ENCODE data around the gene MPO.
A peak's percentile ranks its signal among the peaks of the same experiment; 100 is the strongest.

The MPO gene

DNA sequence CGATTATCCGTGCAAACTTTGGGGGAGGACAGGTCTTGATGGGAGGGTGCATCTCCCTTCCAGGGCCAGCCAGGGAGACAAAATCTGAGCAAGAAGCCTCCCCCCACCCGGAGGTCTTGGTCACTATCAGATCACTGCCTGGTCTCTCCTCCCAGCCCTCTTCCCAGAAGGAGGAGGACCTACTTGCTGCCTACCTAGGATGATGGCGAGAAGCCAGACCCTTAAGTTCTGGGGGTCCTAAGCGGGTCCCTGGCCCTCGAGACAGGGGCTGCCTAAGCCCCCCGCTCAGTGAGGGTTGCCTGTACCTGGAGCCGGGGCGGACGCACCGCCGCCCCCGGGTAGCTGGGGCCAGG, 43.3 kb upstream of the MPO start:
- no peaks in the 10 kb centered on the region for H3K9me3 ChIP-seq (ENCODE audit: control extremely low read depth in 1 of 5, control insufficient read depth in 4 of 5, insufficient read depth in 2 of 5, low read depth in 1 of 5, low read length in 4 of 5)
- no peak for DNase-seq
- 21% methylated on average over 11 of the region's 13 CpGs for WGBS (ENCODE audit: insufficient coverage)
- CTCF ChIA-PET: interaction anchor here (1.3 to 2.9 kb wide), 3 partner anchors 20 to 93 kb away, joined by 3 to 21 read pairs (median 4); partner anchors contain the start of gene RNF43
- peak overlapping the region in 3 of 7 experiments; percentile 68 to 80 (median 70) for H3K4me3 ChIP-seq (ENCODE audit: control insufficient read depth in 1 of 7, extremely low read depth in 1 of 7, insufficient read depth in 4 of 7, low read depth in 2 of 7, low read length in 6 of 7)
- H3K27me3 ChIP-seq (replicated peaks in 2 of 5; ENCODE audit: control insufficient read depth in 4 of 5, insufficient read depth in 5 of 5, low read length in 4 of 5): peaks cover 0 to 10% (median 2%) of the 10 kb centered on the region in 5 experiments
- POLR2A ChIA-PET: interaction anchor here (1.2 kb wide), 1 partner anchor 28 kb away, joined by 4 read pairs; the partner anchor contains the start of gene SUPT4H1
- H3K36me3 ChIP-seq (ENCODE audit: control insufficient read depth in 4 of 4, insufficient read depth in 4 of 4, low read length in 3 of 4): peaks cover 0 to 34% (median 2%) of the 10 kb centered on the region in 4 experiments
- H3K4me1 ChIP-seq (ENCODE audit: control extremely low read depth in 1 of 4, control insufficient read depth in 4 of 4, insufficient read depth in 4 of 4, low read length in 3 of 4): peaks cover 1 to 52% (median 49%) of the 10 kb centered on the region in 4 experiments
- no peak overlapping the region for H3K27ac ChIP-seq (ENCODE audit: insufficient read depth in 1 of 2, low read depth in 1 of 2, low read length in 2 of 2, poor library complexity in 1 of 2, severe bottlenecking in 2 of 2)

DNA sequence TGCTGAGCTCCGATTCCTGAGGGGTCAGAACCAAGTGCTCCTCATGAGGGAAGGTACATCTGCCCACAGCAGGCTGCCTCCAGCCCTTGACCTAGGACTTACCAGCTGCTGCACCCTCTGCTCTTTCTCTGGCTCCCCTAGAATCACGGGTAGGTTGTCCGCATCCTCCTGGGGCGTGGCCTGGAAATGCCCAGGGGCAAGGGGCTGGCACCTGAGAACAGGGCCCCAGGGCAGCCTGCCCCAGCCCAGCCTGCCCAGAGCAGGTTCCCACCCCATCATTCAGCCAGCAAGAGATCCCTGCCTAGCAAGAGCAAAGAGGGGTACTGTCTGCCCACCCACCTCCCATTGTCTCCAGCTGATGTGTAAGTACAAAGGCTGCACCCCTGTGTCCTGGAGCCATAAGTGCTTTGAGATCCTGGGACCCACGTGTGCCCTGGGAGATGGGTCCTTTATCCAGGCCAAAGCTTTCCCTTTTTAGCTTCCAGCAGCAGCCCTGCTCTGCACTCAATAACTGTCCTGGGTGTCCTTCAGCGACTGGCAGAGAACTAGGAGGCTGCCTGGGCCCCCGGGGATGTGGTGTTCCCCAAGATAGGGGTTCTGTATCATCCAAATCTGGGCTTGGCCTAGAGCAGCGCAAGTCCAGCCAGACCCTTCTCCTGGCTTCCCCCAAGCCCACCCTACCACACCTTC, 42.8 kb upstream of the MPO start:
- Histone ChIP-seq H3K9me3 (ENCODE audit: control extremely low read depth in 1 of 5, control insufficient read depth in 4 of 5, insufficient read depth in 2 of 5, low read depth in 1 of 5, low read length in 4 of 5) (no peaks in the 10 kb centered on the region), H3K27ac (ENCODE audit: insufficient read depth in 1 of 2, low read depth in 1 of 2, low read length in 2 of 2, poor library complexity in 1 of 2, severe bottlenecking in 2 of 2) (no peak overlapping the region), H3K27me3 (replicated peaks in 2 of 5; ENCODE audit: control insufficient read depth in 4 of 5, insufficient read depth in 5 of 5, low read length in 4 of 5) (peaks cover 0 to 10% (median 2%) of the 10 kb centered on the region in 5 experiments), H3K36me3 (ENCODE audit: control insufficient read depth in 4 of 4, insufficient read depth in 4 of 4, low read length in 3 of 4) (peaks cover 0 to 39% (median 2%) of the 10 kb centered on the region in 4 experiments), H3K4me3 (ENCODE audit: control insufficient read depth in 1 of 7, extremely low read depth in 1 of 7, insufficient read depth in 4 of 7, low read depth in 2 of 7, low read length in 6 of 7) (peak overlapping the region in 3 of 7 experiments; percentile 68 to 80 (median 70)), H3K4me1 (ENCODE audit: control extremely low read depth in 1 of 4, control insufficient read depth in 4 of 4, insufficient read depth in 4 of 4, low read length in 3 of 4) (peaks cover 0 to 49% (median 43%) of the 10 kb centered on the region in 4 experiments)
- DNase-seq: no peak
- ChIA-PET CTCF (interaction anchor here (0.7 to 2.9 kb wide), 6 partner anchors 22 to 94 kb away, joined by 3 to 21 read pairs (median 4); partner anchors contain the start of gene RNF43), POLR2A (interaction anchor here (1.2 kb wide), 1 partner anchor 14 kb away, joined by 6 read pairs; no protein-coding TSS in a partner anchor)
- WGBS (ENCODE audit: insufficient coverage): 93% methylated on average over 5 of the region's 8 CpGs

DNA sequence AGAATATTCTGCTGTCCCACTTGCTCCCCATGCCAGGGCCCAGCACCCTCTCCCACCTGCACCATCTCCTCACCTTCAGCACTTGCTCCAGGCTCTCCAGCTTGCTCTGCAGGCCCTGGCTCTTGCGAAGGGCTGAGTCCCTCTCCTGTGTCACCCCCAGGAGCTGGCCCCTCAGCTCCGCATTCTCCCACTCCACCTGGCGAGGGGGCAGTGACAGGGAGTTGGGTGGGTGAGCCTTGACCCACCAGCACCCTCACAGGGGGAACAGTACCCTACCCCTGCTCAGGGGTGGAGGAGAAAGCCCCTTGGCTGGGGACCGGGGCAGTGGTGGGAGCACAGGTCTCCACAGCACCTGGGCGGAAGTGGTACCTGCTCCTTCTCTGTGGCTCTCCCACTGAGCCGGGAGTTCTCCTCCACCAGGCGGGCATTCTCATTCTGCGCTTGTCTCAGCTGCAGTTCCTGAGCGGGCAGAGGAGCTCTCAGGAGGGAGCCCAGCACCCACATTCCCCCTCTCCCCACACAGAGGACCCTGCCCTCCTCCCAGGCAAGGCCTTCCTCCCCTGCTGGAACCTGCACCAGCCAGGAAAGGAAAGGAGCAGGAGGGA, 41.9 kb upstream of the MPO start:
- H3K9me3 ChIP-seq (ENCODE audit: control extremely low read depth in 1 of 5, control insufficient read depth in 4 of 5, insufficient read depth in 2 of 5, low read depth in 1 of 5, low read length in 4 of 5): no peaks in the 10 kb centered on the region
- no peak for DNase-seq
- H3K27me3 ChIP-seq (replicated peaks in 2 of 5; ENCODE audit: control insufficient read depth in 4 of 5, insufficient read depth in 5 of 5, low read length in 4 of 5): peaks cover 0 to 10% (median 2%) of the 10 kb centered on the region in 5 experiments
- ChIA-PET POLR2A (interaction anchor here (1.2 kb wide), 1 partner anchor 15 kb away, joined by 6 read pairs; no protein-coding TSS in a partner anchor), CTCF (interaction anchor here (0.6 to 2.9 kb wide), 10 partner anchors 12 to 367 kb away, joined by 3 to 21 read pairs (median 4); partner anchors contain the start of gene RNF43)
- no peak overlapping the region for H3K4me3 ChIP-seq (ENCODE audit: control insufficient read depth in 1 of 7, extremely low read depth in 1 of 7, insufficient read depth in 4 of 7, low read depth in 2 of 7, low read length in 6 of 7)
- peaks cover 0 to 47% (median 2%) of the 10 kb centered on the region in 4 experiments for H3K36me3 ChIP-seq (ENCODE audit: control insufficient read depth in 4 of 4, insufficient read depth in 4 of 4, low read length in 3 of 4)
- H3K4me1 ChIP-seq (ENCODE audit: control extremely low read depth in 1 of 4, control insufficient read depth in 4 of 4, insufficient read depth in 4 of 4, low read length in 3 of 4): peaks cover under 1 to 49% (median 37%) of the 10 kb centered on the region in 4 experiments
- 94% methylated on average over 3 of the region's 9 CpGs for WGBS (ENCODE audit: insufficient coverage)
- no peak overlapping the region for H3K27ac ChIP-seq (ENCODE audit: insufficient read depth in 1 of 2, low read depth in 1 of 2, low read length in 2 of 2, poor library complexity in 1 of 2, severe bottlenecking in 2 of 2)

DNA sequence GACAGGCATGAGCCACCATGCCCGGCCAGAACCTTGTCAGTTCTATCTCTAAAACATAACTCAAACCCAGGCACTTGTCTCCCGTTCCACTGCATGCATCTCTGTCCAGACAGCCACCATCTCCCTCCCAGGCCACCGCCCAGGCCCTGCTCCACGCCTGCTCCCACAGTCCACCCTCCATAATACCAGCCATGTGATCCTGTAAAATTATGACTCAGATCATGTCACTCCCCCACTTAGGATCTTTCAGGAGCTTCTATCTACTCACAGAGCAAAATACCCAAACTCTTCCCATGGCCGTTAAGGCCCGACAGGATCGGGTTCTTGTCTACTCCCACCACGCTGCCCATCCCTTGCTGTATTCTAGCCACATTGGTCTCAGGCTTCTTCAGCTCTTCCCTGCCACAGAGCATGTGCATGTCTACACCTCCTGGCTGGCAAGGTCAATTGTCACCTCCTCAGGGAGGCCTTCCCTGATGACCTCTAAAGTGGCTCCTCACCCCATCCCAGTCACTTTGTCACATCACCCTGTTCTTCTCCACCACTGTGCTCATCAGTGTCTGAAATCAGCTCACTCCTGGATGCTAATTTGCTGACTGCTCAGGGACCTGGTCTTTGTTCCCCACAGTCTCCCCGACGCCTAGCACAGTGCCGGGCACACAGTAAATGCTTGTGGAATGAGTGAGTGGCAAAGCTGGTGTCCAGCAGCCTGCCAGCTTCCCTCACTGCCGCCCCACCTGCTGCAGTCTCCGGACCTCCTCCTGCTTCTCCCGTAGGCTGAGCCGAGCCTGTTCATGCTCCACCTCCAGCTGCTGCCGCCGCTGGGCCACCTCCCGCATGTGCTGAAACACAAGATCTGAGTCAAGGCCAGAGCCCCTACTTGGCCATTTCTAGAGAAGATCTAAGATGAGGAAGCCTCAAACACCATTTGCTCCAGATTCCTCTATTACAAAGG, 41.1 kb upstream of the MPO start:
- Histone ChIP-seq H3K9me3 (ENCODE audit: control extremely low read depth in 1 of 5, control insufficient read depth in 4 of 5, insufficient read depth in 2 of 5, low read depth in 1 of 5, low read length in 4 of 5) (no peaks in the 10 kb centered on the region), H3K27ac (ENCODE audit: insufficient read depth in 1 of 2, low read depth in 1 of 2, low read length in 2 of 2, poor library complexity in 1 of 2, severe bottlenecking in 2 of 2) (no peak overlapping the region), H3K36me3 (ENCODE audit: control insufficient read depth in 4 of 4, insufficient read depth in 4 of 4, low read length in 3 of 4) (peaks cover 0 to 47% (median 2%) of the 10 kb centered on the region in 4 experiments), H3K4me3 (ENCODE audit: control insufficient read depth in 1 of 7, extremely low read depth in 1 of 7, insufficient read depth in 4 of 7, low read depth in 2 of 7, low read length in 6 of 7) (no peak overlapping the region), H3K4me1 (ENCODE audit: control extremely low read depth in 1 of 4, control insufficient read depth in 4 of 4, insufficient read depth in 4 of 4, low read length in 3 of 4) (peaks cover 2 to 49% (median 36%) of the 10 kb centered on the region in 4 experiments), H3K27me3 (replicated peaks in 2 of 5; ENCODE audit: control insufficient read depth in 4 of 5, insufficient read depth in 5 of 5, low read length in 4 of 5) (peaks cover 0 to 10% (median 2%) of the 10 kb centered on the region in 5 experiments)
- CTCF ChIA-PET: interaction anchor here (0.6 to 2.9 kb wide), 9 partner anchors 12 to 368 kb away, joined by 3 to 21 read pairs (median 4); no protein-coding TSS in a partner anchor
- no peak for DNase-seq
- POLR2A ChIA-PET: no interaction called here
- WGBS (ENCODE audit: insufficient coverage): 95% methylated on average over 15 of the region's 18 CpGs

DNA sequence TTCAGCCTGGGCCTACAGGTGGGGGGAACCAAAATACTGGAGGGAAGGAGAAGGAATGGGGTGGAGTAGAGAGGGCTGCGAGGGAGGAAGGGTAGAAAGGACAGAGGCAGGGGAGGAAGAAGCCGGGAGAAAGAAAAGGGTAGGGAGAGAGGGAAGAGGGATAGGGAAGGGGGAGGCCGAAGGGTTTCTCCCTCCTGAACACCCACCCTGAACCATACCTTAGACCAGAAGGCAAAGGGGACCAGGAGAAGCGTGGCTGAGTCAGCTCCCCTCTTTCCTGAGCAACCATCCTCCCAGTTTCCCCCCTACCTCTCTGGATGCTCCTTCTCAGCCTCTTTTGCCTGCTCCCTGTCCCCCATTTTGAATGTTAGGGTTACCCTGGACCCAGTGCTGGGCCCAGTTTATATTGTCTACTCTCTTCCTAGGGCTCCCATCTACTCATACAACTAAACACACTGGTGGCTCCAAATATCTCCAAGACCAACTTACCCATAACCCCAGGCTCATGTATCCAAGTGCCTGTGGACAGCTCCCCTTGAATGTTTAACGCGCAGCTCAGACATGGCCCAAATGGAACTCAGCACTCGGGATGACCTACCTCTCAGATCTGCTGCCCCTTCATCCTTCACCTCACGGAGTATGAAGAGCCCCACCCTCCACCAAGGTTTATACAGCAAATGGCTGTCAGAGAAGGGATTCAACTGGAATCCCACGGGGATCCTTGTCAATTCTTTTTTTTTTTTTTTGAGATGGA, 40.0 kb upstream of the MPO start:
- CTCF ChIA-PET: interaction anchor here (0.6 to 2.1 kb wide), 4 partner anchors 17 to 158 kb away, joined by 3 to 5 read pairs (median 4); no protein-coding TSS in a partner anchor
- Histone ChIP-seq H3K9me3 (ENCODE audit: control extremely low read depth in 1 of 5, control insufficient read depth in 4 of 5, insufficient read depth in 2 of 5, low read depth in 1 of 5, low read length in 4 of 5) (no peaks in the 10 kb centered on the region), H3K4me1 (ENCODE audit: control extremely low read depth in 1 of 4, control insufficient read depth in 4 of 4, insufficient read depth in 4 of 4, low read length in 3 of 4) (peaks cover 2 to 47% (median 38%) of the 10 kb centered on the region in 4 experiments), H3K27me3 (replicated peaks in 2 of 5; ENCODE audit: control insufficient read depth in 4 of 5, insufficient read depth in 5 of 5, low read length in 4 of 5) (peaks cover 0 to 10% (median 2%) of the 10 kb centered on the region in 5 experiments), H3K4me3 (ENCODE audit: control insufficient read depth in 1 of 7, extremely low read depth in 1 of 7, insufficient read depth in 4 of 7, low read depth in 2 of 7, low read length in 6 of 7) (no peak overlapping the region), H3K27ac (ENCODE audit: insufficient read depth in 1 of 2, low read depth in 1 of 2, low read length in 2 of 2, poor library complexity in 1 of 2, severe bottlenecking in 2 of 2) (no peak overlapping the region), H3K36me3 (ENCODE audit: control insufficient read depth in 4 of 4, insufficient read depth in 4 of 4, low read length in 3 of 4) (peaks cover 0 to 57% (median 2%) of the 10 kb centered on the region in 4 experiments)
- DNase-seq: no peak
- POLR2A ChIA-PET: no interaction called here
- 90% methylated on average over 7 of the region's 9 CpGs for WGBS (ENCODE audit: insufficient coverage)

DNA sequence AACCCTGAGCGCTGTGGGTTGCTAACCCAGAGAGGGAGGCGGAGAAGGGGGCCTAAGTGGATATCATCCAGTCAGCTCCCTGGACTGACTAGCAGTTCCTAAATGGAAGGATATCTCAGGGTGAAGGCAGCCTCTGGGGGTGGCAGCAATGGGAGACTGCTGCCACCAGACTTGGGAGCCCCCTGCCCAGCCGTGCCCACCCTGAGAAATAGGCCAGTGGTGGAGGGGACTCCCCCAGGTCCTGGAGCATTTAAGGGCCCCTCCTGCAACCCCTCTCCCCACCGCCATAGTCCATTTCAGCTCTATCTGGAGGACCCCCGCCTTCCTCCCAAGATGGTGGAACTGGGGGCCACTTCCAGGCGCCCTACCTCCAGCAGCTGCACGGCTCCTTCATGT, 39.4 kb upstream of the MPO start:
- H3K27ac ChIP-seq (ENCODE audit: insufficient read depth in 1 of 2, low read depth in 1 of 2, low read length in 2 of 2, poor library complexity in 1 of 2, severe bottlenecking in 2 of 2): no peak overlapping the region
- no peaks in the 10 kb centered on the region for H3K9me3 ChIP-seq (ENCODE audit: control extremely low read depth in 1 of 5, control insufficient read depth in 4 of 5, insufficient read depth in 2 of 5, low read depth in 1 of 5, low read length in 4 of 5)
- H3K4me3 ChIP-seq (ENCODE audit: control insufficient read depth in 1 of 7, extremely low read depth in 1 of 7, insufficient read depth in 4 of 7, low read depth in 2 of 7, low read length in 6 of 7): no peak overlapping the region
- no peak for DNase-seq
- ChIA-PET CTCF (interaction anchor here (1.0 to 7.2 kb wide), 2 partner anchors 19 to 23 kb away, joined by 4 to 60 read pairs; no protein-coding TSS in a partner anchor), POLR2A (interaction anchor here (0.5 kb wide), 1 partner anchor 130 kb away, joined by 7 read pairs; no protein-coding TSS in a partner anchor)
- peaks cover 2 to 41% (median 32%) of the 10 kb centered on the region in 4 experiments for H3K4me1 ChIP-seq (ENCODE audit: control extremely low read depth in 1 of 4, control insufficient read depth in 4 of 4, insufficient read depth in 4 of 4, low read length in 3 of 4)
- H3K36me3 ChIP-seq (ENCODE audit: control insufficient read depth in 4 of 4, insufficient read depth in 4 of 4, low read length in 3 of 4): peaks cover 0 to 63% (median 3%) of the 10 kb centered on the region in 4 experiments
- WGBS (ENCODE audit: insufficient coverage): 100% methylated on average over 3 of the region's 7 CpGs
- peaks cover 0 to 9% (median 2%) of the 10 kb centered on the region in 5 experiments for H3K27me3 ChIP-seq (replicated peaks in 2 of 5; ENCODE audit: control insufficient read depth in 4 of 5, insufficient read depth in 5 of 5, low read length in 4 of 5)

Data from common myeloid progenitor, CD34-positive (primary cell).